Ureter (tissue), 1 donor: Measurements from ENCODE around the gene POC1B. TPM values are rescaled to one million over a fixed set of nuclear protein-coding genes. Genes with fewer than 3 reads are reported as not detected.

Experiments used
- DNase-seq: peaks from one replicate; pipeline ENCODE4 v3.0.0-alpha.2; 2020; ENCODE audit warnings: low spot score
- total RNA-seq: library from RNA; stranded (reverse); gene quantifications from one replicate; pipeline ENCODE4 v1.2.4, GENCODE V29; 2023
- donor health status: DM: yes; HTN: yes; CAD: no.

Gene POC1B
- total RNA-seq, 1 donor from 2014 or later: 32.3 TPM

GRCh38 chr12:89497005-89497404, 28.8 kb downstream of the POC1B start:
- no peak for DNase-seq

DNA sequence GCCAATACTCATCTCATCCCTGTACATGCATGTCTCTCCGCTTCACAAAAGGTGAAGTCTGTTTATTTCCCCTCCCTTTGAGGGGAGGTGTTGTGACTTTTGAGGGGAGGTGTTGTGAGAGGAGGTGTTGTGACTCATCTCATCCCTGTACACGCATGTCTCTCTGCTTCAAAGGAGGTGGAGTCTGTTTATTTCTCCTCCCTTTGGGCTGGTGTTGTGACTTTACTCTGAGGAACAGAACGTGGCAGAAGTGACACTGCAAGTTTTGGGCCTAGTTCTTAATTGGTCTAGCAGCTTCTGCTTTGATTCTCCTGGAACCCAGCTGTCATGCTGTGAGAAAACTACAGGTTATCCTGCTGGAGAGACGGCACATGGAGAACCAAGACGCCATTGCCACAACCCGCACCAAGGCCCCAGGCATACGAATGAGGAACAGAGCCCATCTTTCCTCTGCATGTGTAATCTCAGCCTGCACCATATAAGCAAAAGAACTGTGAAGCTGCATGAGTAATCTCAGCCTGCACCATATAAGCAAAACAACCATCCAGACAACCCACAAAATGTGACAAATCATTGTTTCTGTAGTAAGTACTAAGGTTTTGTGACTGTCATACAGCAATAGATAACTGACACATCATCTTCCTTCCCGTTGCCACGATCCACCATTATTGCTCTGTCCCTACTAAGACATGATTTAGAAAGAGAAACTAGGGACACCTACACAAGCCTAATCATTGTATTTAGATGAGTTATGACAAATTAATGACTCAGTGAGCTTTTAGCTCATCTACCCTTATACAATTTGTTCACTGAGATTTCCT, 31.2 kb downstream of the POC1B start:
- DNase-seq: no peak

DNA sequence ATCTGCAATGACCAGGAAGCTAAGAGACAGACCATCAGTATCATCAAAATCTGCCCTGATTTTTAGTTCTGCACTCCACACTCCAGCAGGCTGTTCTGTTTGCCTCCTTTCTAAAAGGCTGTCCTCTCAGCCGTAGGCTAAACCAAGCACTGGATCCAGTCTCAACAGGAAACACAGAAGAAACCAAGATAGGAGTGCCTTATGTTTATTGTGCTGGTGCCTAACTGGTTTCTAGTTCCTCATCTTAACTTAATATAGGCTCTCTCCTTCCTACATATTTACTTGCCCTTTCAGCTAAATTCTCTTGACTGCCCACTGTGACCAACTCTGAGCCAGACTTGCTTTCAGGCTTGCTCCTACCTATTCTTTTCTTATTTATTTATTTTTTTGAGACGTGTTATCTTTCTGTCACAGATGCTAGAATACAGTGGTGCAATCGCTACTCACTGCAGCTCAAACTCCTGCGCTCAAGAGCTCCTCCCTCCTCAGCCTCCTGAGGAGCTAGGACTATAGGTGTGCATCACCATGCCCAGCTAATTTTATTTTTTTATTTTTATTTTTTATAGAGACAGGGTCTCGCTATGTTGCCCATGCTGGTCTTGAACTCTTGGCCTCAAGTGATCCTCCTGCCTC, 32.1 kb downstream of the POC1B start:
- no peak for DNase-seq

GRCh38 chr12:89492883-89493282, 33.0 kb downstream of the POC1B start:
- DNase-seq: no peak

DNA sequence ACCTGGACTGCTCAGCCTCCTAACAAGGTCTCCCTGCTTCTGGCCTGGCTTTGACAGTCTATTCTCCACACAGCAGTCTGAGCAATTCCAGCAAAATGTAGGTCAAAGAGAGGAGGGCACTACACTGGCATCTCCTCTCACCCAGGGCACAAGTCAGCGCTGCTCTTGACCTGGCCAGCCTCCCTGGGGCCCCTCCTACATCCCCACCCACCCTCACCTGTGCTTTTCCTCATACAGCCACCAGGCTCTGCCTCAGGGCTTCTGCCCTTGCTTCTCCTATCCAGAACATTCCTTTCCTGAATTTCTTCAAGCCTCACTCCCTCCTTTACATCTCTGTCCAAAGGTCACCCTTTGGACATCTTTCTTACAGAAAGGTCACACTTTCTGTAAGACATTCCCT, 34.9 kb downstream of the POC1B start:
- DNase-seq: no peak

DNA sequence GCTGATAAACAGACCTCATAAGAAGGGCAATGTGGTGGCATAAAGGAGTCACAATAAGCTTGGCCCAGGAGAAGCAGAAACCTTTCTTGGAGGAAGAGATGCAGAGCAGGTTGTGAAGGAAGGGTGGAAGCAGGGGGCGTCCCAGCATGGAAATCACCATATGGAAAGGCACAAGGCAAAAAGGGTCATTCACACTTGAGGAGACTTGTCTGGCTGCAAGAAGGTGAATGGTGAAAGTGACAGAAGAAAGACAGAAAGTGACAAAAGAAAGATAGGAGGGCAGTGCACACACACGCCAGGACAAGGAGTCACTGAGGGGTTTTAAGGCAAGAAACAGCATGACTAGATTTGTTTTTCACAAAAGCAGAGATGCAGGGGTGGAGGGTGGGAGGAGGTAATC, 39.6 kb downstream of the POC1B start:
- no peak for DNase-seq

GRCh38 chr12:89484470-89484869, 41.4 kb downstream of the POC1B start:
- DNase-seq: no peak

DNA sequence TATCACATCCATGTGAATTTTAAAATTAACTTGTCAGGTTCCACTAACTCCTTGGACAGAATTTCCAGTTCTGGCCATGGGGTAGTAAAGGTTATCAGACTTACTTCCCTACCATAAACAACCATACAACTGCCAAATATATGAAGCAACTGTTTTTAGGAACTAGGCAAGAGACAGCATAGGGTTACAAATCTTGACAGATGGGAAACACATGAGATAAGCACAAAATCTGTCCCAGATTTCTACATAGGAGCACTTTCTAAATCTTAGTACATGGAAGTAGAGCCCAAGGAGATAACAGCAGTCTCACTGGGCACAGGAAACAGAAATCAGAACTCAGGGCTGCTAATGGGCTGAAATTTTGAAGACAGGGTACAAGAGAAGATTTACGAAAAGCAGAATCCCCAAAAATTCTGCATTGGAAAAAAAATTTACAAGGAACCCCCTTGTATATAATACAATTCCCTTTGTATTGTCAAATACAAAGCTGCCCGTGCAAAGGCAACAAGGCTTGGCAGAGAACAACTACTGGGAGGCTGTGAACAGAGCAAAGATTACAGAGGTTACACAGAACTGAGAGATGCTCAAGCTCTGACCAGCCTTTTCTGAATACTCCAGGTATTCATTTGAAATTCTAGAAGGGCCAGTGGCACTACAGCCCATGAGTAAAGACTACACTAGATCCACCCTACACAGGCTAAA, 44.5 kb downstream of the POC1B start:
- DNase-seq: no peak

- DNase-seq: no peak
These were observed 45.9 kb downstream of the POC1B start for GRCh38 chr12:89479982-89480381.

GRCh38 chr12:89477633-89478279, 48.1 kb downstream of the POC1B start:
- DNase-seq: no peak

- no peak for DNase-seq
These were observed 48.8 kb downstream of the POC1B start for GRCh38 chr12:89476904-89477595.

DNA sequence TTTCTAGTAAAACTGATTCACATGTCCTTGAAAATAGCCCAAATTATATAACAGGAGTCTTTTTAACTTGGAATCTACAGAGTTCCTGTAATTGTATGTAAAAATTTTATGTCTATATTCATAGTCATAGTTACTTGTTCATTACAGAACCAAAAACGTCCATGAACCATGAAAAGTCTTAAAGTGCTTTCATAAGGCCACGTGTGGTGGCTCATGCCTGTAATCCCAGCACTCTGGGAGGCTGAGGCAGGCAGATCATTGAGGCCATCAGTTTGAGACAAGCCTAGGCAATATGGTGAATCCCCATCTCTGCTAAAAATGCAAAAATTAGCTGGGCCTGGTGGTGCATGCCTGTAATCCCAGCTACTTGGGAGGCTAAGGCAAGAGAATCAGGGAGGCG, 49.6 kb downstream of the POC1B start:
- DNase-seq: no peak

- no peak for DNase-seq
These were observed 50.5 kb downstream of the POC1B start for GRCh38 chr12:89475203-89475990.

- DNase-seq: no peak
These were observed 51.2 kb downstream of the POC1B start for GRCh38 chr12:89474615-89475014.

DNA sequence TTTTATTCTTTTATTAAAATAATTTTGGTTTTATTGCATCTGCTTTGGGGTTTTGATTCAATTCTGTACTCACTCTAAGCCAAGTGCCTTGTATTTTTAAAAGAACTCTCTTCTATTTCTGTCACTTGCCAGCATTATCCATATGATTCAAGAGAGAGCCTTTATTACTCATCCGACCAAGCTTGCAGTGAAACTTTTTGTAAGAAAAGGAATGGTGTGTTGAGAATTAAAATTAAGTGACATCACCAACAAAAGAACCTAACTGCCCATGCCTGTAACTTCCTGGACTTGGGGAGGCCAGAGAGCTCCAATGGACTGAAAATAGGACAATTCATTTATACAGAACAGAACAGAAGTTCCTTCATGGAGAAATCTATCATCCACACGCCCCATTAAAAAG, 53.3 kb downstream of the POC1B start:
- DNase-seq: no peak

DNA sequence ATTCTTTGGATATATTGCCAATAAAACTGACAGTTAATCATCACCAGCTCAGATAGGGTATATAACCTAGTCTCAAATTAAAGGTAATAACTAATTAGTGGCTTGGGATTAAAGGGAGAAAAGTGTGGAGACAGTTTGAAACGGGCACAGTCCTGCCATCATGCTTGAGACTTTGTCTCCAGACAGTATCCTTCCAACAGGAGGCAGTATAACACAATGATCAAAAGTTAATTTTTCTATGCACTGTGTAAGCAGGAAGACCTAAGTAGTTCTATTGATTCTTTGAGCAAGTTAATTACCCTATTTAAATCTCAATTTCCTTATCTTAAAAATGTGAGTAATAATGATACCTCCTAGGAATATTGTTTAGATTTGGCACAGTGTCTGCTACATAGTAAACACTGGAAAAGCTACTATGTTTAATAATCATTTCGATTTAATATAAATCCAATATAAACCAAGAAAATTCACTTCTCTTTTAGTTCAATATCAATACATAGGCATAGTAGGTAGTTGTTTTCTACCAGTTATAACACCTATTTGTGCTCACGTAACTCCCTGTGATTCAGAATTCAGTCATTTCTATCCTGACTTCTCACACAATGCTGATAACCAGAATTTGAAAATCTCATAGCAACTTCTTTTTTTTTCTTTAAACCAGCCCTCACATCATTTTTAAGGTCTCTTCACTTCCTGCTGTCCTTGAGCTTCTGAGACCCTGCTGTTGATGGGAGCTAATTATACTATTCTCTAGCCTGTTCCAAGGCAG, 54.9 kb downstream of the POC1B start:
- DNase-seq: no peak

DNA sequence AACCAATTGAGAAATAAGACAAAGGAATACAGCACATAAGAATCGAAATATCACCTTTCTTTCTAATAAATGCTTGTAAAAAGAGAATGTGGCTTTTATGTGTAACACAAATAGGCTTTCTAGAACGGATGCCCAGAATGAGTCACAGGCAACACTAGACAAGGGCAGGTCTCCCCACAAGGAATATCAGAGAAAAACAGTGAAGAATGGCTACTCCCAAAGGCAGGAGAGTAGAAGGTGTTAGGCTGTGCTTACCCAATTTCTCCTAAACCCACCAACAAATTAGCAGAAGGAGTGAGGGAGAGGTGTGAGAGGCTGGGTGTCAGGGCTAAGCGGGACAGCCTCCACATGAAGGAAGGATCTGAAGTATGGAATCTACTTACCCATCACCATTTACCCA, 56.5 kb downstream of the POC1B start:
- no peak for DNase-seq

DNA sequence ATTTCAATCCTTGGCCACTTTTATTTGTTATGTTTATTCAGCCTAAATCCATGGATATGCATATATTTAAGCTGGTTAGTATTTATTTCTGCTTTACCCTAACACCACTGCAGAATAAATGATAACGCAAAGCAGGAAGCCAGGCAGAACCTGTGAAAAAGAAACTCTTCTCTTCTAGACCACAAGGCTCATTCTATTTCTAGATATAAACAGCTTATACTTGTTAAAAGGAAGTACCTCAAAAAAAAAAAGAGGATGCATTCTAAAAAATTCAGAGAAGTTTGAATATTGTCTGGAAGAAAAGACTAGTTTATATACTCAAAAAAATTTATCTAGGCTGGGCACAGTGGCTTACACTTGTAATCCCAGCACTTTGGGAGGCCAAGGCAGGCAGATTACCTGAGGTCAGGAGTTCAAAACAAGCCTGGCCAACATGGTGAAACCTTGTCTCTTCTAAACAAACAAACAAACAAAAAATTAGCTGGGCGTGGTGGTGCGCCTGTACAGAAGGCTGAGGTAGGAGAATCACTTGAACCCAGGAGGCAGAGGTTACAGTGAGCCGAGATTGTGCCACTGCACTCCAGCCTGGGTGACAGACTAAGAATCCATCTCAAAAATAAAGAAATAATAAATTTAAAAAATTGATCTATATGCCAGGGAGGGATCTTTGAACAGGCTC, 57.1 kb downstream of the POC1B start:
- DNase-seq: no peak

- DNase-seq: no peak
These were observed 57.8 kb downstream of the POC1B start for GRCh38 chr12:89468017-89468416.
